ENCODE measurements around the gene TPGS1.

The TPGS1 gene

DNA sequence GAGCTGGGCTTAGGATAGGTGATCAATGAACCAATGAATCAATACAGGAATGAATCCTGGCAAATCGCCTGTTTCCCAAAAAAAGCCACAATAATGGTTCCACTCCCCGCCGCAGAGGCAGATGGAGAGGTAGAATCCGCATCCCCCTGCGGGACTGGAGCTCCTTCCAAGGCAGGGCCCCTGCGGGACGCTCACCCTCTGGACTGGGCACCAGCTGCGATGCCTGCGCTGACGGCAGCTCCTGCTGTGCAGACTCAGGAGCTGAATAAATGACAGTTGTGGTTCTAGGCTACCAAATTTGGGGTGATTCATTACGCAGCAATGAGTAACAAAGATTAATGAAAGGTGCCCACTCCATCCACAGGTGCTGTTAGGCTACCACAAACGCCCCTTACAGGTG, 15.4 kb downstream of the TPGS1 start:
- no peak for DNase-seq

DNA sequence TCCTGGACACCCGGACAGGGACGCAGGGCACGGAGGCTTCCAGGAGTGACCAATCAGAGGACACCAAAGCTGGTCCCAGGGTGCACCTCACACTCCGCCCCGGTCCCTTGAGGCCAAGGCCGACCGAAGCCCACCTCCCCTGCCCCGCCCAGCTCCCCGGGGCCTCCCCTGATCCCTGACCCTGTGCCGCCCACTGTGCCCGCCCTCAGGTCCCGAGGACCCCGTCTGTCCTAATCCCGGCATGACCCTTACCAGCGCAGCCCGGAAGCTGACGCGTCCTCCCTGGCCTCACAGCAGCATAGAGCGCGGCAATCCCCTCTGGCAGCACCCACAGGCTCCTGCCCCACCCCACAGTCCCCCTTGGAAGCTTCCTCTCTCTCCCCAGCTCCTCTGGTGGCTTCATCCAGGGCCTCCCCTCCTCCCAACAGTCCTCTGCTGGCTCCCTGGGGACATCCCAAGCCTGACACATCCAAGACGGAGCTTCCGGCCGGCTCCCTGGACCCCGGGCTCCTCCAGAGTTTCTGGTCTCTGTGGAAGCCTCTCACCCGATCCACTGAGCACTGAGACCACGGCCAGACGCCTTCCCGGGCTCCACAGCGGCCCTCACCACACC, 16.9 kb downstream of the TPGS1 start:
- DNase-seq: peak in 1 of 6 experiments; percentile 28

- no peak for DNase-seq
These were observed 17.7 kb downstream of the TPGS1 start for GRCh38 chr19:525029-525428.

- no peak for DNase-seq
These were observed 18.6 kb downstream of the TPGS1 start for GRCh38 chr19:525857-526419.

DNA sequence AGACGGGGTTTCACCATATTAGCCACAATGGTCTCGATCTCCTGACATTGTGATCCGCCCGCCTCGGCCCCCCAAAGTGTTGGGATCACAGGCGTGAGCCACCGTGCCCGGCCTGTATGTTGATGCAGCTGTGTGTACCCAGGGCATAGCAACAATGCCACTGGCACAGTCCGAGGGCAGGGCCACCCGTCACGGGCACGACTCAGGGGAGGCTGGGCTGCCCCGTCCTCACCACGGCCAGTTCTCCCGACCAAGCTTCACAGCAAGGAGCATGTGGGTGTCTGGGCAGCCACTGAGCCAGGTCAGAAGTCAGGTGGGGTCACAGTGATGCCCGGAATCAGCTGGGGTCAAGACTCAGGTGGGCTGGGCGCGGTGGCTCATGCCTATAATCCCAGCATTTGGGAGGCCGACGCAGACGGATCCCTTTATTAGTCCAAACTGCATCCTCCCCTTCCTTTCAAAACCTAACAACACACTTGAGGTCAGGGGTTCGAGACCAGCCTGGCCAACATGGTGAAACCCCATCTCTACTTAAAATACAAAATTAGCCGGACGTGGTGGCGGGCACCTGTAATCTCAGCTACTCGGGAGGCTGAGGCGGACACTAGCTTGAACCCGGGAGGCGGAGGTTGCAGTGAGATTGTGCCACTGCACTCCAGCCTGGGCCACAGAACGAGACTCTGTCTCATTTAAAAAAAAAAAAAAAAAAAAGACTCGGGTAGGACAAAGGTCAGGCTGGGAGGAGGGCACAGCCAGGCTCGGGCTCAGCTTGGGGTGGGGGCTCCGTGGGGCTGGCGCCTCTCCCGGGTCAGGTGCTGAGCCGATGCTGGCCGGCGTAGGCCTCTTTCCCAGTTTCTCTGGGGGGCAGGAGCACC, 23.1 kb downstream of the TPGS1 start:
- DNase-seq: no peak

DNA sequence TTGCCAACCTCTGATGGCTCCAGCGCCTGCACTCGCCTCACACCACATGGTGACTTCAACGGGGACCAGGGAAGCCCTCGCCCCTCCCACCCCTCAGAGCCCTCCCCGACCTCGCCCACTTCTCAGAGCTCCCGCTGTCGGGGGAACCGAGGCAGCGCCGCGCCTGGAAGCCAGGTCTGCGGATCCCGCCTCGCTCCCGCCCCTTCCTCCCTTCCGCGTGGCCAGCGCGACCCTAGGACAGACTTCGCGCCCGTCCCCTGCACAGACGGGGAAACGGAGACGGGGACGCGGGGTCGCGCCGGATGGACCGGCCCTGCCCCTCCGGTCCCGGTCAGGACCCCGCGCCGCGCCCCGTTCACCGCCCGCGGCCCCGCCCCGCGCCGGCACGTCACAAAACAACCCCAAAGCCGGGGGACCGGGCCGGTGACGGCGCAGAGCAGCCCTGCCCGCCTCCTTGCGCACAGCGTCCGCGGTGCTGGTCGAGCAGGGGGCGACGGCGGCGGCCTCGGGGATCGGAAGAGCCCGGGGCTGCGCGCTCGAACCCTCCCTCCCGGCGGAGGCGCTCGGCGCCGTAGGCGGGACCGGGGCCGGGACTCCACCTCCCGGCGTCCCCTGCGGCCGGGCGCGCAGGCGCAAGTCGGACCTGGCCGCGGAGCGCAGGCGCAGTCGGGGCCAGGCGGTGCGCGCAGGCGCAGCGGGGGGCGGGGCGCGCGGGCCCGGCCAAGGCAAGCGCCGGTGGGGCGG, 23.9 kb downstream of the TPGS1 start:
- peak; percentile 81 to 94 (median 86) for DNase-seq

DNA sequence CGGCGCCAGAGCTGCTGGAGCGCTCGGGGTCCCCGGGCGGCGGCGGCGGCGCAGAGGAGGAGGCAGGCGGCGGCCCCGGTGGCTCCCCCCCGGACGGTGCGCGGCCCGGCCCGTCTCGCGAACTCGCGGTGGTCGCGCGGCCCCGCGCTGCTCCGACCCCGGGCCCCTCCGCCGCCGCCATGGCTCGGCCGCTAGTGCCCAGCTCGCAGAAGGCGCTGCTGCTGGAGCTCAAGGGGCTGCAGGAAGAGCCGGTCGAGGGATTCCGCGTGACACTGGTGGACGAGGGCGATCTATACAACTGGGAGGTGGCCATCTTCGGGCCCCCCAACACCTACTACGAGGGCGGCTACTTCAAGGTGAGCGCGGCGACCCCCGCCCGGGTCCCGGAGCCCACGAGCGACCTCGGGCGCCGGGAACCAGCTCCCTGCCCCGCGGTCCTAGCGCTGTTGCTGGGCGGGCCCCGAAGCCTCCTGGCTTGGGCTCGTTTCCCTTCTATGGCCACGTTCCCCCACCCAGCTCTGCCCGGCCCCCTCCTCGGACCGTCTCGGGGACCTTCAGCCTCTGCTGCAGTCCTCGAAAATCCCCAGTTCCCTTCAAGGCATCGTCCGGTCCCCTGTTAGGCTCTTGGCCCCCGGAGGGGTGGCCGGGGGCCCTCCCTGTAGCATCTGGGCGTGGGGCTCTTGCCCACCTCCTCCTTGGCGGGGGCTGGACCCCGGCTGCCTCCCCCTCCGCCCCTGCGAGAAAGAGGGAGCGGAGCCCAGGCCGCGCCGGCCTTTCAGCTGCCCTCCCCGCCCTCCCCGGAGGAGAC, 24.7 kb downstream of the TPGS1 start, which contains the start of gene CDC34:
Gene CDC34 (plus strand): TSS at position 8 of the 808 bp plus-strand sequence. CDS start 172 bp downstream, at position 180.
- DNase-seq: no peak

DNA sequence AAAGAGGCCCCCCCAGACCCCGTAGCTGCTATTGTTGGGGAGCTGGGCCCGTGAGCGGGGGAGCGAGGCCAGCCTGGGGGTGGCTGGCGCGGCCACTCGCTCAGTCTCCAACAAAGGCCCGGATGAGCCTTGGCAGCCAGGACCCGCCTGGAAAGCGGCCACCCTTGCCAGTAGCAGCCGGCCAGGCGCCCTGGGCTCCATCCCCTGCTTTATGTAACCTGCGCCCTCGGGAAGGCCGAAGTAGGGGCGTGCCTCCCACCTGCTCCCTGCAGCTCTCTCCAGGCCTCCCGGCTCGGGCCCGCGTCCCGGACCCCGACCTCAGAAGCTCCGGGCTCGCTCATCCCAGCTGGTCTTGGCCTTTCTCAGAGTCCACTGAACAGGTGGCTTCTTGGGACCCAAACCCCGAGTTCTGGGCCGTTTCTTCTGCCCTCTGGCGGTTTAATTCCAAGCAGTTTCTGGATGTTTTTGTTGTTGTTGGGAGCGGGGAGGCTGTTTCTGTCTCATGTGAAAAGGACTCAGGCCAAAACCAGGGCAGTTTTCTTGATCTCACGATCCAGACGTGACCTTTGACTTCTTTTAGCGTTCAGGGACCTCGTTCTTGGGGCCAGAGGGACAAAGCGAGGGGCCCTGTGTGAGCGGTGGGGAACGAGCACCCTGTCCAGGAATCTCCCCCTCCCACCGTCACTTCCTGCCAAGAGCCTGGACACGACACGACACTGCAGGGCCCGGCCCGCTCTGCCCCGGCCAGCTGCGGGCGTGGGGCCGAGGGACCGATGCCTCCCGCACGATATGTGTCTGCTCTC, 25.5 kb downstream of the TPGS1 start:
- peak in 4 of 6 experiments; percentile 25 to 56 (median 47) for DNase-seq

DNA sequence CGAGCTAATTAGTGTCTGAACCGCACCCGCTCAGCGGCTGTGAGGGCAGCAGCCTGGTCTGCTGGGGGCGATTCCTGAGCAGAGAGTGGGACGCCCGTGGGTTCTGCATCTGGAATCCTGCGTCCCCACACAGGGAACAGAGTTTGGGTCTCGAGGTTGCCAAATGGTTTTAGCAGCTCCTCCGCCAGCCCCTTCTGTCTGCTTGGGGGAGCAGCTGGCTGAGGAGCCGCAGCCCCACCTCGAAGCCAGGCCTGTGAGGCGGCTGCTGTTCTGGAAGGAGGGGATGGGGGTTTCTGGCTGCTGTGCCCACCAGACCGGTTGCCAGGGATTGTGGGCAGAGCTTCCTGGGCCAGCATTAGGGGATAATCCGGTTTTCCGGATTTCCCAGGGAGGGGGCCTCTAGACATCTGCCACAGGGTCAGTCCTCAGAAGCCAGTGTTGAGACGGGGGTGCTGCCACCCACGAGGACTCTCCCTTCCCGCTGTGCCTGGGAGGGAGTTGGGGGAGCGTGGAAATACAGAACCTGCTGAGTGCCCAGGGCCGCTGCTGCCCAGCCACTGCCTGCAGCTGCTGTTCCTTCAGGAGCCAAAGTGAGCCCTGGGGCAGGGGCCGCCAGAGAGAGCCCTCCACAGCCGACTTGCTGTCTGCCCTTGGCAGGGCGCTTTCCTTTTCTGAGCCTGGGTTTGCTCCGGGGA, 26.2 kb downstream of the TPGS1 start:
- no peak for DNase-seq

- no peak for DNase-seq
These were observed 26.8 kb downstream of the TPGS1 start for GRCh38 chr19:534088-534487.

- no peak for DNase-seq
These were observed 27.9 kb downstream of the TPGS1 start for GRCh38 chr19:535017-535835.

- DNase-seq: no peak
These were observed 29.0 kb downstream of the TPGS1 start for GRCh38 chr19:536031-536880.

DNA sequence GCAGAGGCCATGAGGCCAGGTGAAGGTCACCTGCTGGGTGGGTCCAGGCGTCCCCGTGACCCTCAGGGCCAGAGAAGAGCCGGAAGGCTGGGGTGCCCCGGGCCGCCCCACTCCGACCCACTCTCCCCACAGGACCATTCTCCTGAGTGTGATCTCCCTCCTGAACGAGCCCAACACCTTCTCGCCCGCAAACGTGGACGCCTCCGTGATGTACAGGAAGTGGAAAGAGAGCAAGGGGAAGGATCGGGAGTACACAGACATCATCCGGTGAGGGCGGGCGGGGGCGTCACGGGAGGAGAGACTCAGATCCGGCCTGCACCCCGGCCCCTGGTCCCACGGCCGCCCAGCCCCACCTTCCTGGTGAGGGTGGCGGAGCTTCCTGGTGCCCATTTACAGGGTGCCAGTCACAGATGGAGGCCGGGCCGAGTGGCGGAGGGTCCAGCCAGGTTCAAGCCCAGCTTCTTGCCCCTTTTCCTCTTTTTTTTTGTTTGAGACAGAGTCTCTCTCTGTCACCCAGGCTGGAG, 29.6 kb downstream of the TPGS1 start:
- no peak for DNase-seq

DNA sequence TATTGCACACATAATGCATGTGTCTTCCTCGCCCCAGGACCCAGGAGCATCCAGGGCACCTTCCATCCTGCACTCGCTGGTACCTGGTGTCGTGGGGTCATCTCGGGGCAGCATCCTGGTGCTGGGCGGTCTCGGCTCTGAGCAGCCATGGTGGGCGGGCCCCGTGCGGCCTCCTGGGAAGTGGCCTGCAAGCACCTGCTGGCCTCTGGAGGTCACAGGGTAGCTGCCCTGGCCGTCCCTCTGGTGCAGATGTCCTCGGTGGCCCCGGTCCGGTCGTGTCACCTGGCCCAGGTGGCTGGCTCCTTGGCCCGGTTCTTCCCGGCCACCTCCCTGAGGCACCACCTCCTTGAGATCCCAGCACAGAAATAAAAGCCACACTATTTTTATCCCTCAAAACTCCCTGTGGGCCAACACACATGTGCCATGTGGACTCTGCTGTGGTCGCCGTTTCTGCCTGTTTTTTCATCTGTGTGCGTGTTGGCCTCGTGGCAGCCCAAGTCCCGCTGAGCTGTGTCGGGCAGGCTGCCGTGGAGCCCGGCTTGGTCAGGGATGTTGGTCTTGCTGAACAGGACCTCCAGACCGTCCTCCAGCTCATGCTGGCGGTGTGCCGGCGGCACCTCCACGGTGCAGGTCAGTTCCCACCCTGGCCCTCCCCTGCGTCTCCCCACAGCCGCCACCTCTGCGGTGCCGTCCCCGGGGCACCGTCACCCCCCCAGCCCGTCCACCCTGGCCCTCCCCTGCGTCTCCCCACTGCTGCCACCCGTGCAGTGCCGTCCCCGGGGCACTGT, 31.5 kb downstream of the TPGS1 start:
- DNase-seq: no peak

- DNase-seq: no peak
These were observed 32.2 kb downstream of the TPGS1 start for GRCh38 chr19:539429-540030.

DNA sequence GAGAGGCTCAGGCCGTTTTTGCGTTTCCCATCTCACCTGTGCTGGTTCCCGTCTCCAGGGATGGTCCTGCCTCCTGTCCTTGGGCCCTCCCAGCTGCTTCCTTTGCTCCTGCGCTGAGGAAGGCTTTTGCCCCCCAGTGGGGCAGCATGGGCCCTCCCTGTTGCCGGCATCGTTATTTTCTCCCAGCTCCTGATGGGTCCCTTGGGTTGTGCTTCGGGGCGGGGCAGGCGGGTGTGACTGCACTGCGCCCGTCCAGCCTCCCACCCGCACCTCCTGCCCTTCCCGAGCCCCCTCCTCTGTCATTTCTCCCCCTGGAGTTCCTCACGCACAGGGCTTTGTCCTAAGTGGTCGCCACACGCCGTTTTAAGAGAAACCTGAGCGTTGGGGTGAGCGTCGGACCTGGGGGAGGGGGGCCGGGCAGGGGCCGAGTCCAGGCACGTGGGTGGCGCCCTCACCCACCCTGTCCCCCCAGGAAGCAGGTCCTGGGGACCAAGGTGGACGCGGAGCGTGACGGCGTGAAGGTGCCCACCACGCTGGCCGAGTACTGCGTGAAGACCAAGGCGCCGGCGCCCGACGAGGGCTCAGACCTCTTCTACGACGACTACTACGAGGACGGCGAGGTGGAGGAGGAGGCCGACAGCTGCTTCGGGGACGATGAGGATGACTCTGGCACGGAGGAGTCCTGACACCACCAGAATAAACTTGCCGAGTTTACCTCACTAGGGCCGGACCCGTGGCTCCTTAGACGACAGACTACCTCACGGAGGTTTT, 33.8 kb downstream of the TPGS1 start:
- no peak for DNase-seq

DNA sequence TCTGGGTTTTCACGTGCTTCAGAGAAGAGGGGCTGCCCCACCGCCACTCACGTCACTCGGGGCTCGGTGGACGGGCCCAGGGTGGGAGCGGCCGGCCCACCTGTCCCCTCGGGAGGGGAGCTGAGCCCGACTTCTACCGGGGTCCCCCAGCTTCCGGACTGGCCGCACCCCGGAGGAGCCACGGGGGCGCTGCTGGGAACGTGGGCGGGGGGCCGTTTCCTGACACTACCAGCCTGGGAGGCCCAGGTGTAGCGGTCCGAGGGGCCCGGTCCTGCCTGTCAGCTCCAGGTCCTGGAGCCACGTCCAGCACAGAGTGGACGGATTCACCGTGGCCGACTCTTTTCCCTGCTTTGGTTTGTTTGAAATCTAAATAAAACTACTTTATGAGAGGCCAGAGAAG, 34.4 kb downstream of the TPGS1 start:
- DNase-seq: no peak

All from stimulated activated naive CD4-positive, alpha-beta T cell (primary cell).